A549 (cell line): Measurements from ENCODE around the gene ARHGAP26. TPM values are rescaled to one million over a fixed set of nuclear protein-coding genes. Genes with fewer than 3 reads are reported as not detected.

ENCODE experiments used
- ATAC-seq, 2 experiments: fragments of 200-7000 bp in 1 of 2; fragments of >200 bp in 1 of 2; cut with Nextera tagmentation in 1 of 2; cut with Tn5 transposase in 1 of 2; 3 replicates each; pipeline versions ENCODE4 v1.8.0 to v1.9.1; 2018 to 2020; ENCODE audit warnings: mild to moderate bottlenecking in 1 of 2, moderate library complexity in 1 of 2
- CTCF ChIA-PET: fragments of 300-600 bp; sonication (Branson Sonifier 250); formaldehyde crosslinking; extraction: SDS; loops from one replicate; lab custom pipeline; 2021; ENCODE audit warnings: antibody characterized with exemption, inconsistent platforms; lab: Yijun Ruan, JAX
- POLR2A ChIA-PET: fragments of 350-600 bp; formaldehyde crosslinking; extraction: SDS; loops from one replicate; lab custom pipeline; 2021; ENCODE audit warnings: antibody characterized with exemption, inconsistent platforms; lab: Yijun Ruan, JAX
- DNase-seq, 2 experiments: peaks; one replicate each; pipeline versions ENCODE4 v3.0.0 to v3.0.0-alpha.2; 2011 to 2016; ENCODE audit warnings: low read depth in 1 of 2, low spot score in 1 of 2
- FAIRE-seq: peaks from 2 replicates; lab custom pipeline; 2011; peaks lifted over from hg19 to GRCh38; lab: Jason Lieb, UNC
- H3K27ac ChIP-seq, 2 experiments: fragments of >200 bp; sonication (Bioruptor Twin); formaldehyde crosslinking; 3 replicates each; pipeline ENCODE4 v1.5.1; 2016 to 2017
- H3K4me1 ChIP-seq: fragments of >200 bp; sonication (Bioruptor Twin); formaldehyde crosslinking; 3 replicates; pipeline ENCODE4 v1.6.1; 2016
- H3K4me2 ChIP-seq: fragments of >200 bp; sonication (Bioruptor Twin); formaldehyde crosslinking; 3 replicates; pipeline ENCODE4 v1.6.1; 2016
- H3K4me3 ChIP-seq: fragments of >200 bp; sonication (Bioruptor Twin); formaldehyde crosslinking; 3 replicates; pipeline ENCODE4 v1.5.1; 2016
- H3K9me3 ChIP-seq: fragments of >200 bp; sonication (Bioruptor Twin); formaldehyde crosslinking; 3 replicates; pipeline ENCODE4 v1.6.1; 2016
- BHLHE40 ChIP-seq: IDR thresholded peaks from 2 replicates; pipeline ENCODE4 v1.6.1; 2012; ENCODE audit warnings: low read depth, low read length, inconsistent platforms
- EHMT2 ChIP-seq: fragments of 200-600 bp; sonication (generic); IDR thresholded peaks from 2 replicates; pipeline ENCODE4 v1.6.1; 2016; ENCODE audit warnings: antibody characterized with exemption, low read depth, mild to moderate bottlenecking, moderate library complexity
- FOSB ChIP-seq: fragments of 250-450 bp; sonication (Bioruptor Pico); IDR thresholded peaks from 2 replicates; pipeline ENCODE4 v1.5.0; 2020; ENCODE audit warnings: mild to moderate bottlenecking, moderate library complexity
- FOXS1 ChIP-seq: fragments of 250-450 bp; sonication (Bioruptor Pico); IDR thresholded peaks from 2 replicates; pipeline ENCODE4 v1.5.0; 2020; ENCODE audit warnings: mild to moderate bottlenecking, moderate library complexity
- GATA3 ChIP-seq: IDR thresholded peaks from 2 replicates; pipeline ENCODE4 v1.6.1; 2012; ENCODE audit warnings: borderline replicate concordance
- HOXA7 ChIP-seq: fragments of 250-450 bp; sonication (Bioruptor Pico); IDR thresholded peaks from 2 replicates; pipeline ENCODE4 v1.5.0; 2020; ENCODE audit warnings: mild to moderate bottlenecking, moderate library complexity
- NFE2L2 ChIP-seq: fragments of 150-350 bp; conservative IDR thresholded peaks from 2 replicates; pipeline ENCODE4 v1.6.1; 2014; ENCODE audit warnings: low read length
- NR3C1 ChIP-seq: fragments of >200 bp; sonication (Bioruptor Twin); formaldehyde crosslinking; IDR thresholded peaks from 3 replicates; pipeline ENCODE4 v1.6.1; 2017
- RCOR1 ChIP-seq: fragments of 150-350 bp; IDR thresholded peaks from 2 replicates; pipeline ENCODE4 v1.6.1; 2014; ENCODE audit warnings: antibody characterized with exemption, low read length, low read depth
- WGBS: methylation state at CpG from one replicate; pipeline ENCODE4 v1.1.6; 2017; ENCODE audit errors: missing lambda C conversion rate; 5-methylcytosine and 5-hydroxymethylcytosine counted together
- polyA plus RNA-seq, 4 experiments: library from polyadenylated mRNA; depleted of rRNA in 3 of 4; stranded (reverse); fragments of >200 nt; fragmentation: RNase III in 1 of 4; extraction: RNeasy Plus Mini Kit Qiagen cat#74134 plus additional on column Dnase treatment in 1 of 4; gene quantifications; 2 replicates in 3 of 4; 3 replicates in 1 of 4; pipeline ENCODE4 v1.2.3, GENCODE V29; 2011 to 2017
- TF ChIP-seq, protein P1 (sequence below): fragments of >200 bp; sonication (Bioruptor Twin); formaldehyde crosslinking; IDR thresholded peaks from 3 replicates; pipeline ENCODE4 v1.5.1; 2016
- TF ChIP-seq, protein P2 (sequence below): fragments of 150-350 bp; IDR thresholded peaks from 2 replicates; pipeline ENCODE4 v1.6.1; 2014; ENCODE audit warnings: low read depth, mild to moderate bottlenecking, low read length

The ARHGAP26 gene
- polyA plus RNA-seq, 2 of the 4 experiments (the other 2 are of a cell fraction), result 6.6 to 19.1 TPM

DNA sequence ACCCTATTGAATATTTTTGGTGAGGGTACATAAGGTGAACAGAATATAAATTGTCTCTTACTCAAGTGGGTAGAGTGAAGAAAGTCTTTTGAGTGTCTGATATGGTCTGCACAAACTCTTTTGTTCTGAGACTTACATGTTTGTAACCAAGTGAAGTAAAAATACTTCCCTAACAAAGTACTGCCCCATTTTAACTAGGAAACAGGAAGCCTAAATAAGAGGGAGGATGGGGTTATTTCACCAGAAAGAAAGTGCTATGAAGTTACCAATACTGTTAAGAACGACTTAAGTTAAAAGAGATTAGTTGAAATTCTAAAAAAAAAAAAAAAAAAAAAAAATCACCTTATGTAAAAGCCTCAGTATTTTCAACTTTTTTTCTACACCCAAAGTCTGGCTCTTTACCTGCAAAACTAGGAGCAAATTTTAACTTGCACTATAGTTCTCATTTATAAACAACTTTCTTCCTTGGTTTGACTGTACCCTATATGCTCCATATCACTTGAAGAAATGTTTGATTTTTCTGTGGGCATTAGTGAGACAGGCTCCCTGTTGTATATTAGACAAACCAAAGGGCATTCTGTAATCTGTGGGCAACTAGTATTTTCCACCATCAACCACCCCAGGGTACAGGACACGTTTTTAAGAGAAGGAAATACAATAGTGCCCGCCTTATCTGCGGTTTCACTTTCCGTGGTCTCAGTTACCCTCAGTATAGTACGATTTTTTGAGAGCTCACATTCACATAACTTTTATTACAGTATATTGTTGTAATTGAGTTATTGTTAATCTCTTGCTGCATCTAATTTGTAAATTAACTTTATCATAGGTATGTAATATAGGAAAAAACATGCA is 505.6 kb downstream of the ARHGAP26 start:
- H3K4me3 ChIP-seq, result no peak overlapping the region
- H3K27ac ChIP-seq, result peak overlapping the region in 1 of 2 experiments; percentile 8; a peak in 1 of 6 replicates
- ChIA-PET POLR2A (no interaction called here), CTCF (no interaction called here)
- FAIRE-seq (no peak), ATAC-seq (no peak), DNase-seq (no peak)
- H3K9me3 ChIP-seq, result no peaks in the 10 kb centered on the region
- H3K4me2 ChIP-seq, result no peak overlapping the region
- no peak for TF ChIP-seq GATA3
- 0 out of 2 replicates have a peak, but pooled peaks have one; percentile 14 for TF ChIP-seq HOXA7 (CRISPR knock-in tag)
- TF ChIP-seq, all 56 proteins: peak for 1
- 85% methylated on average over 6 of the region's 6 CpGs for WGBS
- H3K4me1 ChIP-seq, result peaks cover 38% of the 10 kb centered on the region

DNA sequence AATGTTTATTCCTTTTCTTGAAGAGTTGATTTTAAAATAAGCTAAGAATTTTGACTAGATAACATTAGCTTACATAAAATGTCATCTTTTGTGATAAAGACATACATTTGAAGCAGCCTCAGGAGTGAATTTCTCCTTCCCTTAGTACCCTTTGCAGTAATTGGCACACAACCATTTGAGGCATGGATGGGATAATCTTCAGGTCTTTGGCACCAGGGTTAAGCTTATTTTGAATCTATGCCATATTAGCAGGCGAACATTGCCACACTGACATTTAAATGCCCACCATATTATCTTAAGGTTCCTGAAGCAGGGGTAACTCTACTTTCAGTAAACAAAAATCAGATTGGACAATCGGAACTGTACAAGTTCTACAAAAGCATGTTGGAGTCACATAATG is 507.4 kb downstream of the ARHGAP26 start:
- Histone ChIP-seq H3K27ac (no peak overlapping the region), H3K4me1 (peaks cover 47% of the 10 kb centered on the region), H3K4me2 (no peak overlapping the region), H3K9me3 (no peaks in the 10 kb centered on the region), H3K4me3 (no peak overlapping the region)
- CTCF ChIA-PET, result interaction anchor here (1.0 kb wide), 1 partner anchor 118 kb away, joined by 3 read pairs; no protein-coding TSS in a partner anchor
- ATAC-seq (no peak), FAIRE-seq (peak; percentile 43), DNase-seq (no peak)
- POLR2A ChIA-PET, result no interaction called here
- TF ChIP-seq FOXS1 (CRISPR knock-in tag) (no peak), FOSB (CRISPR knock-in tag) (no peak), NR3C1 (no peak), RCOR1 (no peak), NFE2L2 (no peak), EHMT2 (no peak), BHLHE40 (no peak)
- TF ChIP-seq, protein P1, sequence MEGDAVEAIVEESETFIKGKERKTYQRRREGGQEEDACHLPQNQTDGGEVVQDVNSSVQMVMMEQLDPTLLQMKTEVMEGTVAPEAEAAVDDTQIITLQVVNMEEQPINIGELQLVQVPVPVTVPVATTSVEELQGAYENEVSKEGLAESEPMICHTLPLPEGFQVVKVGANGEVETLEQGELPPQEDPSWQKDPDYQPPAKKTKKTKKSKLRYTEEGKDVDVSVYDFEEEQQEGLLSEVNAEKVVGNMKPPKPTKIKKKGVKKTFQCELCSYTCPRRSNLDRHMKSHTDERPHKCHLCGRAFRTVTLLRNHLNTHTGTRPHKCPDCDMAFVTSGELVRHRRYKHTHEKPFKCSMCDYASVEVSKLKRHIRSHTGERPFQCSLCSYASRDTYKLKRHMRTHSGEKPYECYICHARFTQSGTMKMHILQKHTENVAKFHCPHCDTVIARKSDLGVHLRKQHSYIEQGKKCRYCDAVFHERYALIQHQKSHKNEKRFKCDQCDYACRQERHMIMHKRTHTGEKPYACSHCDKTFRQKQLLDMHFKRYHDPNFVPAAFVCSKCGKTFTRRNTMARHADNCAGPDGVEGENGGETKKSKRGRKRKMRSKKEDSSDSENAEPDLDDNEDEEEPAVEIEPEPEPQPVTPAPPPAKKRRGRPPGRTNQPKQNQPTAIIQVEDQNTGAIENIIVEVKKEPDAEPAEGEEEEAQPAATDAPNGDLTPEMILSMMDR, result no peak
- TF ChIP-seq, protein P2, sequence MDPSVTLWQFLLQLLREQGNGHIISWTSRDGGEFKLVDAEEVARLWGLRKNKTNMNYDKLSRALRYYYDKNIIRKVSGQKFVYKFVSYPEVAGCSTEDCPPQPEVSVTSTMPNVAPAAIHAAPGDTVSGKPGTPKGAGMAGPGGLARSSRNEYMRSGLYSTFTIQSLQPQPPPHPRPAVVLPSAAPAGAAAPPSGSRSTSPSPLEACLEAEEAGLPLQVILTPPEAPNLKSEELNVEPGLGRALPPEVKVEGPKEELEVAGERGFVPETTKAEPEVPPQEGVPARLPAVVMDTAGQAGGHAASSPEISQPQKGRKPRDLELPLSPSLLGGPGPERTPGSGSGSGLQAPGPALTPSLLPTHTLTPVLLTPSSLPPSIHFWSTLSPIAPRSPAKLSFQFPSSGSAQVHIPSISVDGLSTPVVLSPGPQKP, result no peak
- WGBS, result 91% methylated on average over 2 of the region's 2 CpGs

Other genes starting within 250 kb of the ARHGAP26 start
- 0.05 and 0.15 TPM in 2 replicates for gene FGF1, start 84.3 kb upstream of the ARHGAP26 start, polyA plus RNA-seq (2011; rRNA removed)
- 0.31 to 0.40 TPM (median 0.38 TPM) in 3 replicates for gene FGF1, start 84.3 kb upstream of the ARHGAP26 start, polyA plus RNA-seq (2017; fragmentation: RNase III; extraction: RNeasy Plus Mini Kit Qiagen cat#74134 plus additional on column Dnase treatment)